Brain microvascular endothelial cell (primary cell): ENCODE results near the gene TFF3.

Source experiments
- DNase-seq: peaks from one replicate; pipeline ENCODE4 v3.0.0-alpha.2; 2020
- H3K27ac ChIP-seq: fragments of 250-450 bp; sonication (Bioruptor Pico); 2 replicates; pipeline ENCODE4 v1.5.1; 2020; ENCODE audit warnings: mild to moderate bottlenecking, moderate library complexity
- H3K27me3 ChIP-seq: fragments of 250-450 bp; sonication (Bioruptor Pico); replicated peaks from 2 replicates; pipeline ENCODE4 v1.5.1; 2020; ENCODE audit warnings: mild to moderate bottlenecking
- H3K36me3 ChIP-seq: fragments of 250-450 bp; sonication (Bioruptor Pico); replicated peaks from 2 replicates; pipeline ENCODE4 v1.5.1; 2020; ENCODE audit warnings: mild to moderate bottlenecking
- H3K4me3 ChIP-seq: 2 replicates; pipeline ENCODE4 v1.5.1; 2011; ENCODE audit warnings: low read depth, mild to moderate bottlenecking, control low read depth, low read length, moderate library complexity
- in situ Hi-C: cut with HindIII; loops from 2 replicates; pipeline ENCODE4 v1.10.0; 2017; ENCODE audit warnings: low sequenced_read_pairs, low pct_ligation_motif_present
- TF ChIP-seq, protein P1 (sequence below): IDR thresholded peaks from 2 replicates; pipeline ENCODE4 v1.5.1; 2011; ENCODE audit warnings: low read depth, mild to moderate bottlenecking, moderate library complexity, low read length, control low read depth, inconsistent platforms; ENCODE audit errors: missing control alignments

TFF3 gene

DNA sequence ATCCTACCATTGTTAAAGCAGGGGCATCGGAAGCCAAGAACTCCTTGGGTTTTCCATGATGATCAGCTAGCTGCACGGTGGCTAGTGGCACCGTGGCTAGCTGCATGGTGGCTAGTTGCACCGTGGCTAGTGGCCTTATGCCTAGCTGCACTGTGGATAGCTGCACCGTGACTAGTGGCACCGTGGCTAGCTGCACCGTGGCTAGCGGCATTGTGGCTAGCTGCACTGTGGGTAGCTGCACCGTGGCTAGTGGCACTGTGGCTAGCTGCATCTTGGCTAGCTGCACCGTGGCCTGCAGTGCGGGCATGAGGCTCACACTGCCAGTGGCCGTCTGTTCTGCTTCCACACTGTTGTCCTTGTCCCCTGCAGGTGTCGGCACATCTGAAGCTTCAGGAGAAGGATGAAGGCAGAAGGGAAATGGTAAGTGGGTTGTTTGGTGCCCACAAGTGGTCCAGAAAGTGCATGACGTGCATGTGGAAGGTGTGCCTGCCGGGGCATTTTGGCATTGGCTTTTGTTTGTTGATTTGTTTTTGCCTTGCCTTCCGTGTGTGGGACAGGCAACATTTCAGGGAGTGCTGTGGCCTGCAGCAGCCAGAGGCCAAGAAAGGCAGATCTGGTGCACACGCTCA, 38.6 kb downstream of the TFF3 start:
- DNase-seq: no peak
- no peaks in the 10 kb centered on the region for H3K27me3 ChIP-seq
- TF ChIP-seq, protein P1, sequence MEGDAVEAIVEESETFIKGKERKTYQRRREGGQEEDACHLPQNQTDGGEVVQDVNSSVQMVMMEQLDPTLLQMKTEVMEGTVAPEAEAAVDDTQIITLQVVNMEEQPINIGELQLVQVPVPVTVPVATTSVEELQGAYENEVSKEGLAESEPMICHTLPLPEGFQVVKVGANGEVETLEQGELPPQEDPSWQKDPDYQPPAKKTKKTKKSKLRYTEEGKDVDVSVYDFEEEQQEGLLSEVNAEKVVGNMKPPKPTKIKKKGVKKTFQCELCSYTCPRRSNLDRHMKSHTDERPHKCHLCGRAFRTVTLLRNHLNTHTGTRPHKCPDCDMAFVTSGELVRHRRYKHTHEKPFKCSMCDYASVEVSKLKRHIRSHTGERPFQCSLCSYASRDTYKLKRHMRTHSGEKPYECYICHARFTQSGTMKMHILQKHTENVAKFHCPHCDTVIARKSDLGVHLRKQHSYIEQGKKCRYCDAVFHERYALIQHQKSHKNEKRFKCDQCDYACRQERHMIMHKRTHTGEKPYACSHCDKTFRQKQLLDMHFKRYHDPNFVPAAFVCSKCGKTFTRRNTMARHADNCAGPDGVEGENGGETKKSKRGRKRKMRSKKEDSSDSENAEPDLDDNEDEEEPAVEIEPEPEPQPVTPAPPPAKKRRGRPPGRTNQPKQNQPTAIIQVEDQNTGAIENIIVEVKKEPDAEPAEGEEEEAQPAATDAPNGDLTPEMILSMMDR: no peak
- in situ Hi-C loops: no loop called here
- no peak overlapping the region for H3K27ac ChIP-seq
- H3K4me3 ChIP-seq: no peak overlapping the region
- no peaks in the 10 kb centered on the region for H3K36me3 ChIP-seq

DNA sequence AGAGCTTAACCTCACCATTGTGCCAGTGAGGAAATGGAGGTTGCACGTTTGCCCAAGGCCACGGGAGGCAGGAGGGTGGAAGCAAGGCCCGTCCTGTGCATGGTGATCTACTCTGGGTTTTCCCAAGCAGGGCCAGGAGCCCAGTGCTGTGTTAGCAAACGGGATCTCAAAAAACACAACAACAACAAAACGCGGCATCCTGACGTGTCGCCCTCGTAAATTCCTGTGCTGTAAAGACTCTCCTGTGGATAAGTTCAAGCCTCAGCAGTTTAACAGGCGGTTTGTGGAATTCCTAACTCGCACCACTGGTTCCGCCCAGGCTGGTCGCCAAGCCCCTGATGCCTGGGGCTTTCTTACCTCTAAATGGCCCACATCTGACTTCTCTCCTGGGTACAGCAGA, 39.1 kb downstream of the TFF3 start:
- TF ChIP-seq, protein P1: no peak
- H3K36me3 ChIP-seq: no peaks in the 10 kb centered on the region
- no peak overlapping the region for H3K4me3 ChIP-seq
- H3K27ac ChIP-seq: no peak overlapping the region
- DNase-seq: no peak
- in situ Hi-C loops: no loop called here
- H3K27me3 ChIP-seq: no peaks in the 10 kb centered on the region

DNA sequence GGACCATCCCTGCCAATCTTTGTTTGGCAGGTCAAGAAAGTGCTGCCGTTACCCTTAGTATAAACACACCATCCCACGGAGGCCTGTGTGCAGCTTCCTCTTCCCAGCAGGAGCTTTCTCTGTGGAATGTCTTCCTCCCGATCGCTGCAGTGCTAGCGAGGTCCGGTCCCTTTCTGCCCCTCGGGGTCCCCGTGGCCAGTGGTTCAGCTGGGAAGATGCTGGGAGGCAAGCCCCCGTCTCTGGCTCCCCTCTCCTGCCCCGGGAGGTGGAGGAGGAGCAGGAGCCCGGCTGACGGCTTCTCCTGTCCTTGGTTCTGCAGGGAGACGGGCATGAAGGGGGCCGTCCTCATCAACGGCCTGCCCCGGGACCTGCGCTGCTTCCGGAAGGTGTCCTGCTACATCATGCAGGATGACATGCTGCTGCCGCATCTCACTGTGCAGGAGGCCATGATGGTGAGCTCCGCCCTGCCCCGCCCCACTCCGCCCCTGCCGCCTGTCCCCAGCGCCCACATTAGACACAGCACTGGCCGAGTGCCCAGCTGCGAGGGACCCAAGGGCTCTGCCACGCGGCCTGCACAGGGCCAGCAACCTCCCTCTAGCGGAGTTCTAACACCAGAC, 42.1 kb downstream of the TFF3 start:
- TF ChIP-seq, protein P1: no peak
- in situ Hi-C loops: no loop called here
- no peaks in the 10 kb centered on the region for H3K27me3 ChIP-seq
- no peak overlapping the region for H3K27ac ChIP-seq
- DNase-seq: no peak
- H3K4me3 ChIP-seq: no peak overlapping the region
- no peaks in the 10 kb centered on the region for H3K36me3 ChIP-seq

DNA sequence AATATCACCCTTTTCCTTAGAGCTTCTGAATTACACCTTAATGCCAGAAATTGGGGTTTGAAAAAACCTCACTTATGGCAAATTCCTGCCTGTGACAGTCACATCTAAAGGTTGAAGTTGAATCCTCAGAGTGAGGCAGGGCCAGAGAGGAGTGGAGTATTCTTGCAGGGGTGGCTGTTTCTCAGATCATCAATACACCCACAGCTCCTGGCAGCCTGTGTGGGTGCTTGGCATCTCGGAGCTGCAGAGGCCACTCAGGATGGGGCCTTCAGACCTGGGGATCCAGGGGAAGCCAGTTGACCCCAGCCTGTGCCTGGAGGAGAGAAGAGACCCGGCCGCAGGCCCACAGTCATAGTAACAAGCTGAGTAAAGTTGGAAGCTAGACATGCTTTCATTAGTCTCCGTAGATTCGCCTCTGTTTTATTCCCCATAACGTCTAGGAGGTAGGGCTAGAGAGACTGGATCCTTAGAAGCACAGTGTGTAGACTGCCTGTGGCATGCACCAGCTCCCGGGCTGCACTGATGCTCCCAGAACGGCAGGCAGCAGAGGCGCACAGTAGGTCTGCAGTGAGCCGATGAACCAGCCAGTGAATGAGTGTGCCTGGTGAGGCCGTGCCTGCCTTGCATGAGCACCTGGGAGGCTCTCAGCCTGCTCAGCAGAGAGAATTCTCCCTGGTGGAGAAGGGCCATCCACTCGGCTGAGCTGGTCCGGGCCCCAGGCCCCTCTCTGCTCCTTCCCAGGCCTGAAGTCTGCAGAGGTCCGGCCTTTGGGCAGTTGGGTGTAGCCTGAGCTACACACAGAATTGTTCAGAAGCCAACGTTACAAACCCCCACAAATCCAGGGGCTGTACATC, 42.9 kb downstream of the TFF3 start:
- TF ChIP-seq, protein P1: no peak
- no peaks in the 10 kb centered on the region for H3K36me3 ChIP-seq
- in situ Hi-C loops: no loop called here
- no peak overlapping the region for H3K4me3 ChIP-seq
- no peak overlapping the region for H3K27ac ChIP-seq
- H3K27me3 ChIP-seq: no peaks in the 10 kb centered on the region
- no peak for DNase-seq

DNA sequence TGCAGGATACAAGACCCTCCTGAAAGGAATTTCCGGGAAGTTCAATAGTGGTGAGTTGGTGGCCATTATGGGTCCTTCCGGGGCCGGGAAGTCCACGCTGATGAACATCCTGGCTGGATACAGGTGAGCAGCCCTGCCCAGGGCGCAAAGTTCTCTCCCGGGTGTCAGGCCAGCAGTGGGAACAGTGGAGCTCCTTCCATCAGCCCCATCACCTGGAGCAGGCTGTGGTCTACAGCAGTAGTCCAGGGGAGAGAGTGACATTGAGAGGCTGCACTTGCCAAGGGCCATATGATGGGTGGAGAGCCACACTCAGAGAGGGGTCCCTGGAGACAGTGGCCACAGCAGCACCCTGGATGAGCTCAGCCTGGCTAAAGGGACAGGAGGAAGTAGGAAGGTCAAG, 44.1 kb downstream of the TFF3 start:
- no peaks in the 10 kb centered on the region for H3K27me3 ChIP-seq
- no peak overlapping the region for H3K4me3 ChIP-seq
- TF ChIP-seq, protein P1: no peak
- H3K36me3 ChIP-seq: no peaks in the 10 kb centered on the region
- no peak overlapping the region for H3K27ac ChIP-seq
- in situ Hi-C loops: no loop called here
- no peak for DNase-seq
